Measurements from ENCODE around the gene HOXA9. TPM values are rescaled to one million over a fixed set of nuclear protein-coding genes. Genes with fewer than 3 reads are reported as not detected.

HOXA9 gene
- total RNA-seq, 1 donor from 2014 or later = not detected

- Mint-ChIP-seq H3K4me1 (ENCODE audit: low read depth) (peaks cover 54% of the 10 kb centered on the region), H3K36me3 (ENCODE audit: insufficient read depth) (peaks cover 4% of the 10 kb centered on the region), H3K27ac (peak overlapping the region; percentile 80), H3K4me3 (ENCODE audit: low read depth) (peak overlapping the region; percentile 43), H3K9me3 (ENCODE audit: low read depth) (no peaks in the 10 kb centered on the region), H3K27me3 (peaks cover 20% of the 10 kb centered on the region)
- TF ChIP-seq CTCF (IDR thresholded peaks at IDR 0.05; ENCODE audit: unreplicated experiment) = no peak
- no peak for DNase-seq (ENCODE audit: low spot score, unreplicated experiment)
Observed at GRCh38 chr7:27140126-27140857, 25.0 kb downstream of the HOXA9 start.

DNA sequence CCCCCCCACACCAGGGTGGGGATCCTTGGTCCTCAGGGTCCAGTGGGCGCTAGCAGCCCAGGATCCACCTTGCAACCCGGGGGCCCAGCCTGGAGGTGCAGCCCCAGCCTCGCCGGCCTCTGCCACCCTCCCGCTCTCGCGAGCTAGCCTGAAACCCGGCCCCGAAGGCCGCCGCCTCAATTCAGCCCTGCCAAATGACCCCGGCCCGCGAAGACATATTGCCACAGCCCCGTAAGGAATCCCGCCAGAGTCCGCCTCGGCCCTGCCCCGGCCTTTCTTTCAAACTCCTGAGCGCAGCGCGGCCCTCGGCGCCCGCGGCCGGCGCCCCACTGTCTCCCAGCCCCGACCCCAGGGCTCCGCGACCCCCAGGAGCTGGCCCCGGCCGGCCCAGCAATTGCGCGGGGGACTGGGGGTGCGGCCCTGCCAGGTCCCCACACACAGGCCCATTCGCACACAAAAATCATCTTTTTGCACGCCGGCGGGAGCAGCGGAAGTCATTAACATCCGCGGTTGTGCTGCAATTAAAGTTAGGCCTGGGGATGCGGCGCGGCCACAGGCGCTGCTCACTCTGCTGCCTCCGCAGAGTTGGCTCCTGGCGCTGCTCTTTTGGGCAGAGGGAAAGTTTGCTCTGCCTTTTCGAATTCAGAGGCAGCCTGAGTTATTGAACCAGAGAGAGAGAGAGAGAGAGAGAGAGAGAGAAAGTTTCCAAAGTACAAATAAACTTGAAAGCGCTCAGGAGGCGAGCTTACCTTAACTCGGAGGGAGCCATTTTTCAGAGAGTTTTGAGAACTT is 25.8 kb downstream of the HOXA9 start:
- H3K36me3 Mint-ChIP-seq (ENCODE audit: insufficient read depth) = peaks cover 4% of the 10 kb centered on the region
- peak overlapping the region; percentile 62 for H3K4me3 Mint-ChIP-seq (ENCODE audit: low read depth)
- H3K27ac Mint-ChIP-seq = peak overlapping the region; percentile 80
- DNase-seq (ENCODE audit: low spot score, unreplicated experiment) = no peak
- H3K27me3 Mint-ChIP-seq = peaks cover 12% of the 10 kb centered on the region
- peaks cover 62% of the 10 kb centered on the region for H3K4me1 Mint-ChIP-seq (ENCODE audit: low read depth)
- TF ChIP-seq CTCF (IDR thresholded peaks at IDR 0.05; ENCODE audit: unreplicated experiment) = no peak
- H3K9me3 Mint-ChIP-seq (ENCODE audit: low read depth) = no peaks in the 10 kb centered on the region

DNA sequence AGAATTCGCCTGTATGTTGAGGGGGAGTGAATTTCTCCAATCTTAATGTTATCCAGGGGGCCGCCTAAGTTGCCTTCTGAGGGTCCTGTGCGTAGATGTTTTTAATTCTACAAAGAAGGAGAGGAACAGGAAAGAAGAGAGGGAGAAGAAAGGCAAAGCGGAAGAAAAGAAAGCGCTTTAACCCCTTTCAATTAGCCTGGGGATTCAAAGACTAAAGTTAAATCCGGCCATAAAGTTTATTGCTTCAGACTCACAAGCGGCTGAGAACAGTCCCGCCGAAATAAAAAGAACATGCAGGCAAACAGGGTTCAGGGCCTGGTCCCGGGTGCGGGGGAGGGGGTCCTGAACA is 26.4 kb downstream of the HOXA9 start:
- TF ChIP-seq CTCF (IDR thresholded peaks at IDR 0.05; ENCODE audit: unreplicated experiment) = no peak
- DNase-seq (ENCODE audit: low spot score, unreplicated experiment) = no peak
- Mint-ChIP-seq H3K36me3 (ENCODE audit: insufficient read depth) (peaks cover 4% of the 10 kb centered on the region), H3K27ac (peak overlapping the region; percentile 28), H3K9me3 (ENCODE audit: low read depth) (no peaks in the 10 kb centered on the region), H3K4me1 (ENCODE audit: low read depth) (peaks cover 67% of the 10 kb centered on the region), H3K4me3 (ENCODE audit: low read depth) (peak overlapping the region; percentile 54), H3K27me3 (peaks cover 6% of the 10 kb centered on the region)

DNA sequence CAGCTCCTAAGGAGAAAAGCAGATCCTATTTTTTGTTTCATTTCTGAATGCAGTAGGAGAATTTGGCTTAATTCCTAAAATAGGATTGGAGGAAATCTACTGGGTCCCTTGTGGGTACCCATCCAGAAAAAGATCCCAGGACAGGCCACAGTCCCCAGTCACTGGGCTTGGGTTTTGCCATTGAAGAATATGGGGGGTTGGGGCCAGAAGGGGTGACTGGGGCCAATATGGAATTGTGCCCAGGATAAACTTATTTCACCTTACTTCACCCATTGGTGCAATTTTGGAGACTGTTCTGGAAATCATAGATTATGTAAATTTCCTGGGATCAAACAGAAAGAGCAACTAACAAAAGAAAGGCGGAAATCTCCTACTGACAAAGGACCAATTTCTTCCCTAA is 26.9 kb downstream of the HOXA9 start:
- Mint-ChIP-seq H3K4me3 (ENCODE audit: low read depth) (peak overlapping the region; percentile 54), H3K27ac (peak overlapping the region; percentile 5), H3K4me1 (ENCODE audit: low read depth) (peaks cover 70% of the 10 kb centered on the region), H3K36me3 (ENCODE audit: insufficient read depth) (peaks cover 4% of the 10 kb centered on the region), H3K27me3 (peaks cover 4% of the 10 kb centered on the region), H3K9me3 (ENCODE audit: low read depth) (no peaks in the 10 kb centered on the region)
- DNase-seq (ENCODE audit: low spot score, unreplicated experiment) = no peak
- TF ChIP-seq CTCF (IDR thresholded peaks at IDR 0.05; ENCODE audit: unreplicated experiment) = no peak

GRCh38 chr7:27137640-27138315 is 27.6 kb downstream of the HOXA9 start:
- Mint-ChIP-seq H3K36me3 (ENCODE audit: insufficient read depth) (peaks cover 4% of the 10 kb centered on the region), H3K4me3 (ENCODE audit: low read depth) (peak overlapping the region; percentile 1), H3K27ac (peak overlapping the region; percentile 46), H3K9me3 (ENCODE audit: low read depth) (no peaks in the 10 kb centered on the region), H3K4me1 (ENCODE audit: low read depth) (peaks cover 76% of the 10 kb centered on the region), H3K27me3 (peaks cover 4% of the 10 kb centered on the region)
- no peak for TF ChIP-seq CTCF (IDR thresholded peaks at IDR 0.05; ENCODE audit: unreplicated experiment)
- DNase-seq (ENCODE audit: low spot score, unreplicated experiment) = no peak

All from progenitor cell of endocrine pancreas (in vitro differentiated cells).